NCI-H460 (cell line): ENCODE measurements around the gene DMXL2. TPM values are rescaled to one million over a fixed set of nuclear protein-coding genes. Genes with fewer than 3 reads are reported as not detected.
"Not testable (repeated sequence)": the region's sequence is repeated elsewhere in the genome, so short reads cannot be mapped to it uniquely, and the experiment has no call there.

ENCODE experiments used
- DNase-seq: peaks from one replicate; pipeline ENCODE4 v3.0.0-alpha.2; 2016; ENCODE audit warnings: low read depth; ENCODE audit errors: extremely low read depth
- total RNA-seq: library from RNA; depleted of rRNA; stranded (reverse); fragments of >200 nt; shearing (Covaris generic); gene quantifications from 2 replicates; pipeline ENCODE4 v1.2.3, GENCODE V29; 2014; rRNA removed

Gene DMXL2
- total RNA-seq, 1 experiment from 2014 or later = 48.5 TPM

- not testable (repeated sequence) for DNase-seq
These were observed 199.5 kb downstream of the DMXL2 start for GRCh38 chr15:51423040-51423439.

GRCh38 chr15:51416129-51416528 is 206.4 kb downstream of the DMXL2 start:
- DNase-seq = no peak

- DNase-seq = no peak
These were observed 208.2 kb downstream of the DMXL2 start for GRCh38 chr15:51414256-51414860.

GRCh38 chr15:51405693-51406523 is 216.7 kb downstream of the DMXL2 start:
- DNase-seq = no peak

GRCh38 chr15:51403946-51404695 is 218.4 kb downstream of the DMXL2 start:
- no peak for DNase-seq

GRCh38 chr15:51403072-51403878 is 219.3 kb downstream of the DMXL2 start:
- DNase-seq = peak; percentile 16

GRCh38 chr15:51401872-51402517 is 220.6 kb downstream of the DMXL2 start:
- DNase-seq = no peak

- DNase-seq = no peak
These were observed 221.4 kb downstream of the DMXL2 start for GRCh38 chr15:51401051-51401780.

- DNase-seq = no peak
These were observed 223.9 kb downstream of the DMXL2 start for GRCh38 chr15:51398626-51399025.

Other genes starting within 250 kb of the DMXL2 start
- not detected in 2 replicates for gene SCG3, start 58.7 kb upstream of the DMXL2 start, total RNA-seq
- gene LYSMD2, start 114.9 kb upstream of the DMXL2 start, total RNA-seq = 22.5 and 23.5 TPM in 2 replicates
- 0.72 TPM in 2 replicates for gene TMOD2, start 128.8 kb upstream of the DMXL2 start, total RNA-seq
- gene TMOD3, start 206.9 kb upstream of the DMXL2 start, total RNA-seq = 59.0 and 60.7 TPM in 2 replicates